Right renal cortex interstitium (tissue), 3 donors: ENCODE measurements around the gene EPC2. TPM values are rescaled to one million over a fixed set of nuclear protein-coding genes. Genes with fewer than 3 reads are reported as not detected.
"Not testable (repeated sequence)": the region's sequence is repeated elsewhere in the genome, so short reads cannot be mapped to it uniquely, and the experiment has no call there.

Experiments used
- DNase-seq, 3 donors: peaks; one replicate each; pipeline ENCODE4 v3.0.0-alpha.2; 2013; ENCODE audit warnings: low read depth in 3 of 3, low spot score in 2 of 3
- polyA plus RNA-seq, 3 donors: library from polyadenylated mRNA; unstranded; fragments of 120-200 nt; gene quantifications; one replicate each; pipeline ENCODE4 v1.2.1, GENCODE V29; 2013; ENCODE audit not compliant: insufficient read length in 3 of 3

The EPC2 gene
- polyA plus RNA-seq, 3 donors = 50.7 to 56.7 (median 53.8) TPM

DNA sequence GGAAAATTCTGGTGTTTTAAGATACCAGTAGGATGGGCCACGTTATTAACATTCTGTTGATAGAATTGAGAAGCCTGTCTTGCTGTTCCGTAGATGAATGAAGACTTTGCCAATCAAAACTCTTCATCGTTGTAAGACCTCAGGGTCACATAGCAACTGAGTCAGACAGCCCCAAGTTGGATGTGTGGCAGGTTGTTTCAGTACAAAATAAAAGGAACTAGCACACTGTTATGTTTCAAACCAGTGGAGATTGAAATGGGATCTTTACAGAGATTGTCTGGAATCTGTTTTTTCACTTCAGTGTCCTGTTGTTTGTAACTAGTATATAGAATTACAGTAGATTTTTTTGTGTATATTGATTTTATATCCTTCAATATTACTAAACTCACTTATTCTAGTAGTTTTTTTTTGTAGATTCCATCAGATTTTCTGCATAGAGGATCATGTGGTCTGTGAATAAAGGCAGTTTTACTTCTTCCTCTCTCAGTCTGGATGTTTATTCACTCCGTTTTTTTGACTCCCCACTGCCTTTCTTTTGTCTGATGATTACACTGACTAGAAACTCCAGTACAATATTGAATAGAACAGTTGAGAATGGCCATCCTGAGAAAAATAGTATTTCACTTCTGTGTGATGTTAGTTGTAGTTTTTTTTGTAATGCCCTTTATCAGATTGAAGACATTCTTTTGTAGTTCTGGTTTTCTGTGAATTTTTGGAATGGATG is 22.7 kb downstream of the EPC2 start:
- DNase-seq = no peak

DNA sequence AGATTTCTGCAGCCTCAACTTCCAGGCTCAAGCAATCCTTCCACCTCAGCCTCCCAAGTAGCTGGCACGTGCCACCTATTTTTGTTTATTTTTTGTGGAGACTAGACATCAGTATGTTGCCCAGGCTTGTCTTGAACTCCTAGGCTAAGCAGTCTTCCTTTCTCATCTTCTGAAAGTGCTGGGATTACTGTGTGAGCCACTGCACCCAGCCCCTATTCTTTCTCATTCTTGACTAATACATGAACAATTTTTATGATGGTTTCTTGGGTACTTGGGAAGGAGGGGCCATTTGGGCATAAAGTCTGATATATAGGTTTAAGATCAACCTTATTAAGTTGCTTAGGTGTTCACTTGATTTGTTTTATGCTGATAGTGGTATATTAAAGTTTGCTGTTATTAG is 26.2 kb downstream of the EPC2 start:
- no peak for DNase-seq

DNA sequence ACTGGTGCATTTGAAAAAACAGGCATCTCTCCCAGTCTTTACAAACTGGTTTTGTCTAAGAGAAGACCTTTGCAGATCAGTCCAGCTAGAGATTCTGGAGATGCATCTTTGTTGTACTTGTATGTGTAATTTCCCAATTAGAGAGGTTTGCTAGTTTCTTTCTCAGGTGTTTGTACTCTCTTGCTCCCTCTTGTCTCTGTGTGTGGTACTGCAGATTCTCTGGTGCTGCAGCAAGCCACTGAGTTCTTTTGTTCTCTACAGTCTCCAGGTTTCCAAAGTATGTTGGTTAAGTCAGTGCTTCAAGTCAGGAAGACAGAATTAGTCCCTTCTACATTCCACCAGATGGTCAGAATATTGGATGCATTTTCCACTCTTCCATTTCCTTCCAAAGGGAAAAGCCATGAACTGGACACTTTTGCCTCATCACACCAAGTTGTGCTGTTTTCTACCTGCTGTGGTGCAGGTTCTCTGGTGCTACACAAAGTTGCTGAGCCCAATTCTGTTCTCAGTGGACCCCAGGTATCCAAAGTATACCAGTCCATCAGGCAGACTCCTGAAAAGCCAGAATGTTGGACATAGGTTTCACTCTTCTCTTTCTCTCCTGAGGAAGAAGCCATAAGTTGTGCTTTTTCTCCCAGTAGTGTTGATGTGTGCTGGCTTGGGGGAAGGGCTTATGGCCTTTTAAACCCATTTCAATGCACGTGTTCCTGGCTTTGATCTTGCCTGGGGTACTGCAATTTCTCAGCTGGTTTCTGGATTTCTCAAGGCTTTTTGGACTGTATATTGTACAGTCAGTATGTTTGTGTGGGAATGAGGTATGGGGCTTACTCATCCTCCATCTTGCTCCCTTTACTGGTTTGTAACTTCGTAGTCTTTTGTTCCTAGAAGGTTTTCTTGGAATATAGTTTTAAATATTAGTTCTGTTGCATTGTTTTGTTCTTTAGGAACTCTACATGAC is 29.8 kb downstream of the EPC2 start:
- DNase-seq = no peak

DNA sequence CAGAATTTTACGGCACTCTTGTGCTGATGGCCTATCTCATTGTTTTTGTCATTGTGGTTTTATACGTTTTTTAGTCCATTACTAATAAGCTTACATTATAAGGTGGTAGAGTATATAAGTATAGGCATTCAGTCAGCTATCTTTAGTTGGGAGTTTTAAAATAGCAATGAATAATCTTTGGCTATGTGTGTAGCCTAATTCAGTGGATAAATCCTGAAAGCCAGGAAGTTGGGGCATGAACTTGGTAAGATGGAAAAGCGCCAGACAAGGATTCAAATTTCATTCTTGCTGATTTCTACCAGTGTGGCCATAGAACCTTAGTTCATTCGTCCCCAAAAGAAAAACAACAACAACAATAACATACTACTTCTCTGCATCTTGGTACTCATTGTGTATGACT is 31.2 kb downstream of the EPC2 start:
- DNase-seq = no peak

DNA sequence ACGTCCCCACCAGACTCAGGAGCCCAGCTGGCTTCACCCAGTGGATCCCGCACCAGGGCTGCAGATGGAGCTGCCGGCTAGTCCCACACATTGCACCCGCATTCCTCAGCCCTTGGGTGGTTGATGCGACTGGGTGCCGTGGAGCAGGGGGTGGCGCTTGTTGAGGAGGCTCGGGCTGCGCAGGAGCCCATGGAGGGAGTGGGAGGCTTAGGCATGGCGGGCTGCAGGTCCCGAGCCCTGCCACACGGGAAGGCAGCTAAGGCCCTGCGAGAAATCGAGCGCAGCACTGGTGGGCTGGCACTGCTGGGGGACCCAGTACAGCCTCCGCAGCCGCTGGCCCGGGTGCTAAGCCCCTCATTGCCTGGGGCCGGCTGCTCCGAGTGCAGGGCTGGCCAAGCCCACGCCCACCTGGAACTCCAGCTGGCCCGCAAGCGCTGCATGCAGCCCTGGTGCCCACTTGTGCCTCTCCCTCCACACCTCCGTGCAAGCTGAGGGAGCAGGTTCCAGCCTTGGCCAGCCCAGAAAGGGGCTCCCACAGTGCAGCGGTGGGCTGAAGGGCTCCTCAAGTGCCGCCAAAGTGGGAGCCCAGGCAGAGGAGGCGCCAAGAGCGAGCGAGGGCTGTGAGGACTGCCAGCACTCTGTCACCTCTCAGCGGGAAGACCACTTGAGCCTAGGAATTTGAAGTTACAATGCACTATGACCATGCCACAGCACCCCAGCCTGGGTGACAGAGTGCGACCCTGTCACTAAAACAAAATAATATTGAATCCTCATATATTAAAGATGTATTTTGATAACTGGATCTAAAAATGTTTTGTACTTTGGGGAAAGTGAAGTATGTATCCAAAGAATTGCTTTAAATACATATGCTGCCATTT is 34.0 kb downstream of the EPC2 start:
- DNase-seq = not testable (repeated sequence)

DNA sequence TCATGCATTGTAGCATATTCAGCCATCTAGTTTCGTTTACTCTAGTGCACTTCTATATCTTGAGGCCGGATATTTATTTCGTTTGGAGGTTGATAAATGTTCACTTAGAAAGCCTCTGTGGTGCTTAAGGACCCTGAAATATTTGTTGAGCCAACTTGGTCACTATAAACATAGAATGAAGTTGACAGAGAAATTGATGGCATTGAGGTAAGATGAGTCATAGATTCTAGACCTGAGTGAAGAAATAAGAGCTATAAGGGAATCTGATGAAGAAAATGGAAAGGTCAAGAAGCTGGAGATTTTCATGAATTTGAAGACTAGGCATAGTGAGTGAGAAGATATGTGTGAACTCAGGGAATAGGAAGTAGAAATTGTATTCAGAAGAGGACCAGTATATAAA is 35.9 kb downstream of the EPC2 start:
- DNase-seq = no peak

DNA sequence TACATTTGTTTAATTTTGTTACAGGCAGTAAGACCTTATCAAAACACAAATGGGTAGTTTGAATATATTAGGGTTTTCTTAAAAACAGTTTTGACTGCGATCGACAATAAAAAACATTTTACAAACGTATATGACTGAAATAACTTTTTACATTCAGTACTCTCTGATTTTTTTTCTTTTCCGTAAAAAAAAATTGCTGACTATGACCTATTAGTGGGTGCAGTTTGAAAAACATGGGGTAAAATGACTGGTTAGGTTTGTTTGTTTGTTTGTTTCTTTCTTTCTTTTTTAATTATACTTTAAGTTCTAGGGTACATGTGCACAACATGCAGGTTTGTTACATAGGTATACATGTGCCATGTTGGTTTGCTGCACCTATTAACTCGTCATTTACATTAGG is 36.9 kb downstream of the EPC2 start:
- no peak for DNase-seq

DNA sequence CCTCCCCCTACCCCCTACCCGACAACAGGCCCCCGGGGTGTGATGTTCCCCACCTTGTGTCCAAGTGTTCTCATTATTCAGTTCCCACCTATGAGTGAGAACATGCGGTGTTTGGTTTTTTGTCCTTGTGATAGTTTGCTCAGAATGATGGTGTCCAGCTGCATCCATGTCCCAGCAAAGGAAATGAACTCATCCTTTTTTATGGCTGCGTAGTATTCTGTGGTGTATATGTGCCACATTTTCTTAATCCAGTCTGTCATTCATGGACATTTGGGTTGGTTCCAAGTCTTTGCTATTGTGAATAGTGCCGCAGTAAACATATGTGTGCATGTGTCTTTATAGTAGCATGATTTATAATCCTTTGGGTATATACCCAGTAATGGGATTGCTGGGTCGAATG is 37.3 kb downstream of the EPC2 start:
- not testable (repeated sequence) for DNase-seq

DNA sequence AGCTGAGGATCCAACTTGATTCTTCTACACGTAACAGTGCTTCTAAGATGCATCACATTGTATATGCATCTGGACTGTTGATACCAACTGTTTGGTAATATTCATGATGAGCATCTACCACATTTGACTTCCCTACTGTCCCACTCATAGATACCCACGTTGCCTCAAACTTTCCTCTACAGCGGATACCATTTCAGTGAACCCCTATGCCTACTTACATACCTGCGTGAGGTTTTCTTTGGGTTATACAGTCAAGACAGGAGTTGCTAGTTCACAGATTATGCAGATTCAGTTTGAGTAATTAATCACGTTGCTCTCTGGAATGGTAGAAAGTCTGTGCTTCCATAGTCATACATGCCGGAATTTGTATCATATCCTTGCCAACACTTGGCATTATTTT is 40.0 kb downstream of the EPC2 start:
- DNase-seq = no peak

DNA sequence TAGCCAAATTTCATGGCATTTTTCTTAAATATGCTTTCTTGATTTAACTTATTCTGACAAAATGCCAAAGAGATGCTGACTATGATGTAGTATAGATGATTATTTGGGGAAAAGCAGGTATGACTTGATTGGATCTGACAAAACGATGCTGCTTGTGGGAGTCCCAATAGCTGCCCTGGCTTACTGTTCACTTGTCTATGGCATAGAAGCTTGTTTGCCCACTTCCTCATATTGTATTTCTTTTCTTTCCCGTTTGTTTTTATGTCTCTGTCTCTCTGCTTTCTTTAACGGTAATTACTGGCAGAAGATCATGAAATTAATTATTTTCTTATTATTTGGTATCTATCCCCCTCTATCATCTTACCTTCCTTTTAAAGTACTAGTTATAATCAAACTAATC is 43.0 kb downstream of the EPC2 start:
- no peak for DNase-seq

DNA sequence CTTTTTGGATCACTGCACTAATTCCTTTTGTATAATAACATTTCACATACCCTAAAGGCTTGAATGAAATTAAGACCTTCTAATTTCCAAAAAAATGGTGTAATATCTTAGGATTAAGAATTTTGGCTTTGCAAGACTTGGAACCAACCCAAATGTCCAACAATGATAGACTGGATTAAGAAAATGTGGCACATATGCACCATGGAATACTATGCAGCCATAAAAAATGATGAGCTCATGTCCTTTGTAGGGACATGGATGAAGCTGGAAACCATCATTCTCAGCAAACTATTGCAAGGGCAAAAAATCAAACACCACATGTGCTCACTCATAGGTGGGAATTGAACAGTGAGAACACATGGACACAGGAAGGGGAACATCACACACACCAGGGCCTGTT is 43.5 kb downstream of the EPC2 start:
- not testable (repeated sequence) for DNase-seq

DNA sequence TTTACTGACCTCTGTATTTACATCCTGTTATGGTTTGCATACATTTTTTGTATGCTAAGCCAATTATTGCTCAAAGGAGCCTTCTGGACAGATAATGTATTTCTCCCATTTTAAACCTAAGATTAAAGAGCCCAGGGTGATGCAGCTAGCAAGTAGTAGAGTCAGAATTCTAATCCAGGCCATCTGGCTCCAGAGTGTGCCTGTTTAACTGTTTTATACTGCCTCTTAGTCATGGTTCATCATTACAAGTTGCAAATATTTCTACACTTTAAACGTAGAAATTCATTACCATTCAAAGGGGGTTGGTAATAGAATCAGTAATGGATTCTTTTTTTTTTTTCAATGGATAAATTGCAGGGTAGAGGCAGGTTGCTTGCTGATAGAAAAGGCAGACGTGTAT is 52.4 kb downstream of the EPC2 start:
- DNase-seq = no peak

DNA sequence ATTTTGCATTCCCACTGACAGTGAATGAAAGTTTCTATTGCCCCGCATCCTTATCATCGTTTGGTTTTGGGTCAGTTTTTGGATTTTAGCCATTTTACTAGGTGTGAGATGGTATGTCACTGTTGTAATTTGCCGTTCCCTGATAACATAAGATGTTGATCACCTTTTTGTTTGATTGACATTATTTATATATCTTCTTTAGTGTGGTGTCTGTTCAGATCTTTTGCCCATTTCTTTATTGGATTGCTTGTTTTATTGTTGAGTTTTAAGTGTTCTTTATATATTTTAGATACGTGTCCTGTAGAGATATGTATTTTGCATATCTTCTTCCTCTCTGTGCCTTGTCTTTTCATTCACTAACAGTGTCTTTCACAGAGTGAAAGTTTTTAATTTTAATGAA is 55.3 kb downstream of the EPC2 start:
- no peak for DNase-seq

DNA sequence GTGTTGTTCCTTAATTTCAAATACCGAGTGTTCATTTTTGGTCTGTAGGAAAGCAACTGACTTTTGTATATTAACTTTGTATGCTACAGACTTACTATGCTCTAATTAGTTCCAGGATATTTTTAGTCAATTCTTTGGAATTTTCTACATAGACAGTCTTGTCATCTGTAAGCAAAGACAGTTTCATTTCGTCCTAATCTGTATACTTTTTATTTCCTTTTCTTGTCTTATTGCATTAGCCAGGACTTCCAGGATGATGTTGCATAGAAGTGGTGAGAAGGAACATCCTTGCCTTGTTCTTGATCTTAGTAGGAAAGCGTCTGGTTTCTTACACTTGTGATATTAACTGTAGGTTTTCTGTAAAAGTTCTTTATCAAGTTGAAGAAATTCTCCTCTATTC is 56.5 kb downstream of the EPC2 start:
- no peak for DNase-seq

DNA sequence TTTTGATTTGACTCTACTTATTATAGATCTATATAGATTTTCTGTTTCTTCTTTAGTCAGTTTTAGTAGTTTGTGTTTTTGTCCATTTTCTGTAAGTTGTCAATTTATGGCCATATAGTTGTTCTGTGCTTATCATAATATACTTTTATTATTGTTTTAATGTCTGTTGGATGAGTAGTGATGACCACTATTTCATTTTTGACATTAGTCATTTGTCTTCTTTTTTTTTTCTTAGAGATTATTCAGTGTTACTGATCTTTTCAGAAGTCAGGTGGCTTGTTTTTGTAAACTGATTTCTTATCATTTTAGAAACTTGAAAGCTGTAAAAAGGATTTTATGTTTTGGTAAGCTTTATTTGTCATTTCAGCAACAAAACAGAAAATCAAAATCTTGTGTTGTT is 57.3 kb downstream of the EPC2 start:
- DNase-seq = no peak

DNA sequence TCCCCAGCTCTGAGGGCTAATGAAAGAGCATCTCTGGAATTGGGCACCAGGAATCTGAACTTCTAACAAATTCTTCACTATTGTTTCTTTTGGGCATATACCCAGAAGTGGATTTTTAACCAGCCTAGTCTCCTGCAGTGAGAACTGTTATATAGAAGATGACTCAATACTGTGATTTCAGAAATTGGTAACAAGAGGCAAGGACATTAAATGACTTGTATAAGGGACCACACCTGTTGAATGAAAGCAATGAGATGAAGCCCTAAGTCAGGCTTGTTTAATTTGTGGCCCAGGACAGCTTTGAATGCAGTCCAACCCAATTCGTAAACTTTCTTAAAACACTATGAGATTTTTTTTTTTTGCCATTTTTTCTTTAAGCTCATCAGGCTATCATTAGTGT is 57.9 kb downstream of the EPC2 start:
- no peak for DNase-seq

DNA sequence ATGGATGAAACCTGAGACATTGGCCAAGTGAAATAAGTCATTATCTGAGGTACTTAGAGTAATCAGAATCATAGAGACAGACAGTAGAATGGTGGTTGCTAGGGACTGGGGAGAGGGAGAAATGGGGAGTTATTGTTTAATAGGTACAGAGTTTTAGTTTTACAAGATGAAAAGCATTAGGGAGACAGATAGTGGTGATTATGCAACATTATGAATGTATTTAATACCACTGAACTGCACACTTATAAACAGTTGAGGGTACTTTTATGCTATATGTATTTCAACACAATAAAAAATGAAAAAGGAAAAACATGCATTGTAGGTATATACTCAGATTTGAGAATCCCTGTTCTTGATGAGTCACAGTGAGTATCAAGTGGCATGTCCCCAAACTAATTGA is 59.7 kb downstream of the EPC2 start:
- DNase-seq = no peak

DNA sequence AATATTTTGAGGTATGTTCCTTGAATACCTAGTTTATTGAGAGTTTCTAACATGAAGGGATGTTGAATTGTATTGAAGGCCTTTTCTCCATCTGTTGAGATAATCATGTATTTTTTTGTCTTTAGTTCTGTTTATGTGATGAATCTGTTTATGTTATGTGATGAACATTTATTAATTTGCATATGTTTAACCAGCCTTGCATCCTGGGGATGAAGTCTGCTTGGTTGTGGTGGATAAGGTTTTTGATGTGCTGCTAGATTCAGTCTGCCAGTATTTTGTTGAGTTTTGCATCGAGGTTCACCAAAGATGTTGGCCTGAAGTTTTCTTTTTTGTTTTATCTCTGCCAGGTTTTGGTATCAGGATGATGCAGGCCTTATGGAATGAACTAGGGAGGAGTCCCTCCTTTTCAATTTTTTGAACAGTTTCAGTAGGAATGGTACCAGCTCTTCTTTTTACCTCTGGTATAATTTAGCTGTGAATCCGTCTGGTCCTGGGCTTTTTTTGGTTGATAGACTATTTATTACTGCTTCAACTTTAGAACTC is 71.9 kb downstream of the EPC2 start:
- no peak for DNase-seq

DNA sequence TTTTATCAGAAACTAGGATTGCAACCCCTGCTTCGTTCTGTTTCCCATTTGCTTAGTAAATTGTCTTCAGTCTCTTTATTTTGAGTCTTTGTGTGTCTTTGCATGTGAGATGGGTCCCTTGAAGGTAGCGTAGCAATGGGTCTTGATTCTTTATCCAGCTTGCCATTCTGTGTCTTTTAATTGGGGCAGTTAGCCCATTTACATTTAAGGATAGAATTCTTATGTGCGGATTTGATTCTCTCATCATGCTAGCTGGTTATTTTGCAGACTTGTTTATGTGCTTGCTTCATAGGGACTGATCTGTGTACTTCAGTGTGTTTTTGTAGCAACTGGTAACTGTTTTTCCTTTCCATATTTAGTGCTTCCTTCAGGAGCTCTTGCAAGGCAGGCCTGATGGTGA is 73.5 kb downstream of the EPC2 start:
- DNase-seq = no peak

DNA sequence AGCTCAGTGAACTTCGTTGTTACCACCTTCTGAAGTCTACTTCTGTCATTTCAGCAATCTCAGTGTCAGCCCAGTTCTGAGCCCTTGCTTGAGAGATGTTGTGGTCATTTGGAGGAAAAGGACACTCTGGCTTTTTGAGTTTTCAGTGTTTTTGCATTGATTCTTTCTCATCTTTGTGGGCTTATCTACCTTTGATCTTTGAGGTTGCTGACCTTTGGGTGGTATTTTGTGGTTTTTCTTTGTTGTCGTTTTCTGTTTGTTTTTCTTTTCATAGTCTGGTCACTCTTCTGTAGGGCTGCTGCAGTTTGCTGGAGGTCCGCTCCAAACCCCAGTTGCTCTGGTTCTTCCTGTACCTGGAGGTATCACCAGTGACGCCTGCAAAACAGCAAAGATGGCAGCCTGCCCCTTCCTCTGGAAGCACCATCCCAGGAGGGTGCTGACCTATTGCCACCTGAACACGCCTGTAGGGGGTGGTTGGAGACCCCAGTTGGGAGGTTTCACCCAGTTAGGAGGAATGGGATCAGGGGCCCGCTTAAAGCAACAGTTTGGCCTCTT is 74.7 kb downstream of the EPC2 start:
- no peak for DNase-seq
